AG09309 (cell line): ENCODE results near the gene NRCAM.

Experiments
- DNase-seq: peaks from one replicate; pipeline ENCODE4 v3.0.0-alpha.2; 2010; ENCODE audit warnings: low read depth
- H3K4me3 ChIP-seq: 2 replicates; pipeline ENCODE4 v1.5.1; 2011; ENCODE audit warnings: mild to moderate bottlenecking, low read depth, low read length, moderate library complexity; ENCODE audit not compliant: control insufficient read depth
- TF ChIP-seq, protein P1 (sequence below): IDR thresholded peaks from 2 replicates; pipeline ENCODE4 v1.5.1; 2011; ENCODE audit warnings: mild to moderate bottlenecking, low read depth, low read length, inconsistent platforms; ENCODE audit not compliant: insufficient read depth, control insufficient read depth; ENCODE audit errors: missing control alignments

Gene NRCAM

DNA sequence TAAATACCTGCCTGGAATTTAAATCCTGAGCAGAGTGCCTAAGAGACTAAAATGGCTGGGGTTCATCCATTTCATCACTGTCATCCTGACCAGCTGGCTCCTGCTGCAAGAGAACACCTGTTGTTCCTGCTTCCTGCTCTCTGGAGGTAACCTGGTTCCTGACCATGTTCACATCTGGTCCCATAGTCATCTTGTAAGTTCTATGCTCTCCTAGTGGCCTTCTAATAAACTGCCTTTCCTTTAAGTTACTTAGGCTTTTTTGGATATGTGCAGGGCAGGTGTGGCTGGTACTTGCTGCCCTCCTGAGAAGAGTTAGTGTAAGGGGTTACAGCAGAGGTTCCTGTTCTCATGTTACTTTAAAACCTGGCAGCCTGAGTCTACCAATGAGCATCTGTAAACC, 80.0 kb downstream of the NRCAM start:
- no peak overlapping the region for H3K4me3 ChIP-seq
- no peak for DNase-seq
- TF ChIP-seq, protein P1, sequence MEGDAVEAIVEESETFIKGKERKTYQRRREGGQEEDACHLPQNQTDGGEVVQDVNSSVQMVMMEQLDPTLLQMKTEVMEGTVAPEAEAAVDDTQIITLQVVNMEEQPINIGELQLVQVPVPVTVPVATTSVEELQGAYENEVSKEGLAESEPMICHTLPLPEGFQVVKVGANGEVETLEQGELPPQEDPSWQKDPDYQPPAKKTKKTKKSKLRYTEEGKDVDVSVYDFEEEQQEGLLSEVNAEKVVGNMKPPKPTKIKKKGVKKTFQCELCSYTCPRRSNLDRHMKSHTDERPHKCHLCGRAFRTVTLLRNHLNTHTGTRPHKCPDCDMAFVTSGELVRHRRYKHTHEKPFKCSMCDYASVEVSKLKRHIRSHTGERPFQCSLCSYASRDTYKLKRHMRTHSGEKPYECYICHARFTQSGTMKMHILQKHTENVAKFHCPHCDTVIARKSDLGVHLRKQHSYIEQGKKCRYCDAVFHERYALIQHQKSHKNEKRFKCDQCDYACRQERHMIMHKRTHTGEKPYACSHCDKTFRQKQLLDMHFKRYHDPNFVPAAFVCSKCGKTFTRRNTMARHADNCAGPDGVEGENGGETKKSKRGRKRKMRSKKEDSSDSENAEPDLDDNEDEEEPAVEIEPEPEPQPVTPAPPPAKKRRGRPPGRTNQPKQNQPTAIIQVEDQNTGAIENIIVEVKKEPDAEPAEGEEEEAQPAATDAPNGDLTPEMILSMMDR: no peak

DNA sequence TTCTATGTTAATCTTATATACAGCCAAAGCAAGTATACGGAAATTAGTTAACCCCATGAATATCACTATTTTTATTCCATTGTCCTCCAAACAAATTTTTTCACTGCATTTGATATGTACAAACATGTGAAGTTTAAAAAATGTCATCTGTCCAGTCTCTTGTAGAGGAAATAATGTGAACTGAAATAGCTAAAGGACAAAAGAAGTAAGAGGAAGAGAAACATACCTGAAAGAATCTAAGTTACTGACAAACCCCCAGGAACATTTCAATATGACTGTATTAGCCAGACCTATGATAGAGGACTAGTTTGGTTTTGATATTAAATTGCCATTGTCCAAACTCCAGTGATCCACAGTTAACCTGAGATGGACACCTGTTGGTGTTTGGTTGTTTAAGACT, 80.6 kb downstream of the NRCAM start:
- no peak overlapping the region for H3K4me3 ChIP-seq
- TF ChIP-seq, protein P1: no peak
- DNase-seq: no peak

DNA sequence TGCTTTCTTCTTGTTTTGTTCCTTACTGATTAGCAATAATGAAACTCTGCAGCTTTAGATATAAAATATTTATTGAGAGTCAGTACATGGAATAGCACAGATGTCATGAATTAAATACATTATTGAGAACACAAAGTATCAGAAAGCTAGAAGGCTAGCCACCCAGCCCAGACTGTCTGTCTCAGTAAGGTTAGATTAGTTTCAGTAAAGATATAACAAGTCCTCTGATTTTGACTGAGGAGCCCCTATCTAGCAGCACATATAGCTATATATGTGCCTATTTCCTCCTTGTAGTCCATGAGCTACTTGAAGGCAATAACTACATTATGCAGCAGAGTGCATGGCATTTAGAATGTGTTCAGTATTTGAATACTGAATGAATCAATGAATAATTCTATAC, 81.3 kb downstream of the NRCAM start:
- TF ChIP-seq, protein P1: no peak
- DNase-seq: no peak
- no peak overlapping the region for H3K4me3 ChIP-seq

DNA sequence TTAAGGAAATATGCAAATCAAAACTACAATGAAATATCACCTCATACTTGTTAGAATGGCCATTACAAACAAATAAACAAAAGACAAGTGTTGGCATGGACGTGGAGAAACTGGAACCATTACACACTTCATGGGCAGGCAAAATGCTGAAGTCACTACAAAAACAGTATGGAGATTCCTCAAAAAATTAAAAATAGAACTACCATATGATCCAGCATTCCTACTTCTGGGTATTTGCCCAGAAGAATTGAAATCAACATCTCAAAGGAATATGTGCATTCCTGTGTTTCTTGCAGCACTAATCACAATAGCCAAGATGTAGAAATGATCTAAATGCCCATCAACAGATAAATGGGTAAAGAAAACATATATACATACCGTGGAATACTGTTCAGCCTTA, 83.6 kb downstream of the NRCAM start:
- DNase-seq: no peak
- no peak overlapping the region for H3K4me3 ChIP-seq
- TF ChIP-seq, protein P1: no peak

DNA sequence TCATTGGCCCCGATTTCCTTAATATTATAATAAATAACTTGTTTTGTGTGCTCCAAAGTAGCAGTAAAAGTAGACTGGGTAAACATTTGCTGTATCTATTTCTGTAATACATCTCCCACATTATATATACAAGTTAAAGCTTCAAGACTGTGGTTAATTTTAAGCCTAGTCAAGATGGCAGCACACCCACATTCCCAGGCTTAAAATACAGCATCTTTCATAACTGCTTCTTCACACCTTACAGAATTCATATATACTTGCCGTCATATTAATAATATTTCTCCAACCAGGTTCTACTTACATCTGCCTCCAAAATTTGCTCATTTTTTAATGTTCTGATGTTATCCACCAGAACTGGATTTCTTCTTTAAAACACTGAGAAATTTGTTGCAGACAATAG, 85.6 kb downstream of the NRCAM start:
- TF ChIP-seq, protein P1: no peak
- H3K4me3 ChIP-seq: no peak overlapping the region
- no peak for DNase-seq

DNA sequence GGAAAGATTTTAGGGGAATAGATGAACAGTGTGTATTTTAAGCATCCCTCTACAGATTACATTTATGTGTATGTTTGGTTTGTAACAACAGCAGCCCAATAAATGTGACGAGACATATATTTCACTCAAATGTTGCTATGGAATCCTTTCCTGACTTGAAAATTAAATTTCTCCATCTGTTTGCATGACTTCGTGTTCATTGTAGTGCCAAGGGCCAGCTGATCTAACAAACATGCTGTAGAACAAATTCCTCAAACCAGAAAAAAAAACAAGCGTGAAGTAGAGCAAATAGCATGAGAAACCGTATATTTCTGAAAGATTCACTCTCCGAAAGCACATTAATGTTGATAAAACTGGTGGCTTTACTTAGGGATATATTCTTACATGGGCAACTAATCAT, 87.8 kb downstream of the NRCAM start:
- TF ChIP-seq, protein P1: no peak
- no peak for DNase-seq

DNA sequence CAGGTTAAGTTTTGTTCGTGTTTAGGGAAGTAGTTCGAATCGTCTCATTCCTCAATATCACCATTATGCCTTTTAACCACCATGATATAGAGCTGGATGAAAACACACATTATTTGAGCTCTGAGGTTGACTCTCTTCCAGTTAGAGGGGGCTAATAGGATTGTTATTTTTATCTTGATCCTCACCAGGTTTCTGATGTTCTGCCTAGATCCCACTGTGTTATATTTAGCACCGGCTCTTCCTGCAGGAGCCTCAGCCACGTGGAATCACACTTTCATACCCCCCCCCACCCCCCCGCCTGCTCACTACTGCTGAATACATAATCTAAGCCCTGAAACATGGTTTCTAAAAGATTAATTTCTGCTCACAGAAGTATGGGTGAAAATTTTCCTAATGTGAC, 88.3 kb downstream of the NRCAM start:
- TF ChIP-seq, protein P1: no peak
- H3K4me3 ChIP-seq: no peak overlapping the region
- DNase-seq: no peak

More for the DNA sequence above, 87.8 kb downstream of the NRCAM start:
- H3K4me3 ChIP-seq: no peak overlapping the region
